Measurements from ENCODE around the gene TMEM243. TPM values are rescaled to one million over a fixed set of nuclear protein-coding genes. Genes with fewer than 3 reads are reported as not detected.
A peak's percentile ranks its signal among the peaks of the same experiment; 100 is the strongest.

TMEM243 gene
- total RNA-seq, 1 donor from 2014 or later: 28.9 TPM

DNA sequence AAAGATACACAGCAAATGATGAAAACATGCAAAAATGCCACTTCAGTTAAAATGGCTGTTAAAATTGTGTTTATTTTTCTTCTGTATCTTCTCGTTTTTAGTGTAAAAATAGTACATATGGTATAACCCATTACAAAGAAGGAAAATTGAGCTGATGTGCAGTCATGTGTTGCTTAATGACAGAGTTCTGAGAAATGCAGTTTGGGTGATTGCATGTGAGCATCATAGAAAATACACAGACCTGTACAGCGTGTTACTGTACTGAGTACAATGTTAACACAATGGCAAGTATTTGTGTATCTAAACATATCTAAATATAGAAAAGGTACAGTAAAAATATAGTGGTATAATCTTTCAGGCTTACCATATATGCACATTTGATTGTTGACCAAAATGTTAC lies 60.0 kb downstream of the TMEM243 start:
- TF ChIP-seq, protein P1, sequence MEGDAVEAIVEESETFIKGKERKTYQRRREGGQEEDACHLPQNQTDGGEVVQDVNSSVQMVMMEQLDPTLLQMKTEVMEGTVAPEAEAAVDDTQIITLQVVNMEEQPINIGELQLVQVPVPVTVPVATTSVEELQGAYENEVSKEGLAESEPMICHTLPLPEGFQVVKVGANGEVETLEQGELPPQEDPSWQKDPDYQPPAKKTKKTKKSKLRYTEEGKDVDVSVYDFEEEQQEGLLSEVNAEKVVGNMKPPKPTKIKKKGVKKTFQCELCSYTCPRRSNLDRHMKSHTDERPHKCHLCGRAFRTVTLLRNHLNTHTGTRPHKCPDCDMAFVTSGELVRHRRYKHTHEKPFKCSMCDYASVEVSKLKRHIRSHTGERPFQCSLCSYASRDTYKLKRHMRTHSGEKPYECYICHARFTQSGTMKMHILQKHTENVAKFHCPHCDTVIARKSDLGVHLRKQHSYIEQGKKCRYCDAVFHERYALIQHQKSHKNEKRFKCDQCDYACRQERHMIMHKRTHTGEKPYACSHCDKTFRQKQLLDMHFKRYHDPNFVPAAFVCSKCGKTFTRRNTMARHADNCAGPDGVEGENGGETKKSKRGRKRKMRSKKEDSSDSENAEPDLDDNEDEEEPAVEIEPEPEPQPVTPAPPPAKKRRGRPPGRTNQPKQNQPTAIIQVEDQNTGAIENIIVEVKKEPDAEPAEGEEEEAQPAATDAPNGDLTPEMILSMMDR (IDR thresholded peaks at IDR 0.05; ENCODE audit: insufficient read depth, low read length, poor library complexity, severe bottlenecking): no peak
- no peaks in the 10 kb centered on the region for H3K27me3 ChIP-seq (ENCODE audit: control insufficient read depth, insufficient read depth, low read length)
- H3K4me3 ChIP-seq (ENCODE audit: low read depth, low read length): no peak overlapping the region
- no peaks in the 10 kb centered on the region for H3K36me3 ChIP-seq (ENCODE audit: control insufficient read depth, insufficient read depth, low read length)
- no peak for DNase-seq (ENCODE audit: low read depth)

DNA sequence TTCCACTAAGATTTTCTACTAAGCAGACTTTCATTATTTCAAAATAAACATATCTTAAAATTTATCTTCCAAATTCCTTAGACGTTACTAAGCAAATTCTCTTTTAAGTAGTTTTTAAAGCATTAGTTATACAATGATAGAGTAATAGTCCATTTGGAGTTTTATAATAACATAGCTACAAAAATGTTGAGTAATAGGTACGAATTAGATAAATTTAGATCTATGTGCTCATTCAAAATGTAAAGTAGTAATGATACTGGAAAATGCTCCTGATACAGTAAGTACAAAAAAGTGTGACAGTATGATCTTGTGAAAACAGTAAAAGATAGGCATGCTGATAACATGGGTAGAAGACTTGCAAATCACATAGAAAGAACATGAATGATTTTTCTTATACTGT lies 62.8 kb downstream of the TMEM243 start:
- H3K27me3 ChIP-seq (ENCODE audit: control insufficient read depth, insufficient read depth, low read length): no peaks in the 10 kb centered on the region
- TF ChIP-seq, protein P1 (IDR thresholded peaks at IDR 0.05; ENCODE audit: insufficient read depth, low read length, poor library complexity, severe bottlenecking): no peak
- H3K4me3 ChIP-seq (ENCODE audit: low read depth, low read length): no peak overlapping the region
- no peak for DNase-seq (ENCODE audit: low read depth)
- H3K36me3 ChIP-seq (ENCODE audit: control insufficient read depth, insufficient read depth, low read length): no peaks in the 10 kb centered on the region

DNA sequence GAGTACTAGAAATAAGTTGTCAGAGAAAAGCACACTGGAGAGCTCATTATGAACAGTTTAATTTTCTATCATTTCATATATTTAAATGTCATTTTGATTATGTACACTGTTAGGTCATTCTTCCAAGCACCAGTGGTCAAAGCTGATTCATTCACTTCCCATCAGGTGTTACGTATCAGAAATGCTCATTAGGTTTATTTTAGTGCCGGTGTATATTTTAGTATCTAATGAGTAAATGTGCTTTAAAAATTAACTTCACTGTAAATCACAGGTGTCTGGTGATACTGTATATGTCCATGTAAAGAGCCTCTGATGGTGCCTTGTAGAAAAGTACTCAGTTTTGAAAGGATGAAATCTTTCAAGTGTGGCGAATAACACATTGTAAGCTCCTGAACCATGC lies 63.7 kb downstream of the TMEM243 start:
- Histone ChIP-seq H3K36me3 (ENCODE audit: control insufficient read depth, insufficient read depth, low read length) (no peaks in the 10 kb centered on the region), H3K4me3 (ENCODE audit: low read depth, low read length) (no peak overlapping the region), H3K27me3 (ENCODE audit: control insufficient read depth, insufficient read depth, low read length) (no peaks in the 10 kb centered on the region)
- TF ChIP-seq, protein P1 (IDR thresholded peaks at IDR 0.05; ENCODE audit: insufficient read depth, low read length, poor library complexity, severe bottlenecking): no peak
- DNase-seq (ENCODE audit: low read depth): peak; percentile 4

GRCh38 chr7:87154569-87154968 lies 65.0 kb downstream of the TMEM243 start:
- no peak for DNase-seq (ENCODE audit: low read depth)
- Histone ChIP-seq H3K36me3 (ENCODE audit: control insufficient read depth, insufficient read depth, low read length) (no peaks in the 10 kb centered on the region), H3K4me3 (ENCODE audit: low read depth, low read length) (peak overlapping the region; percentile 95), H3K27me3 (ENCODE audit: control insufficient read depth, insufficient read depth, low read length) (no peaks in the 10 kb centered on the region)
- TF ChIP-seq, protein P1 (IDR thresholded peaks at IDR 0.05; ENCODE audit: insufficient read depth, low read length, poor library complexity, severe bottlenecking): no peak

- Histone ChIP-seq H3K4me3 (ENCODE audit: low read depth, low read length) (peak overlapping the region; percentile 95), H3K36me3 (ENCODE audit: control insufficient read depth, insufficient read depth, low read length) (no peaks in the 10 kb centered on the region), H3K27me3 (ENCODE audit: control insufficient read depth, insufficient read depth, low read length) (no peaks in the 10 kb centered on the region)
- no peak for DNase-seq (ENCODE audit: low read depth)
- TF ChIP-seq, protein P1 (IDR thresholded peaks at IDR 0.05; ENCODE audit: insufficient read depth, low read length, poor library complexity, severe bottlenecking): no peak
Measured at GRCh38 chr7:87154166-87154565, 65.4 kb downstream of the TMEM243 start.

DNA sequence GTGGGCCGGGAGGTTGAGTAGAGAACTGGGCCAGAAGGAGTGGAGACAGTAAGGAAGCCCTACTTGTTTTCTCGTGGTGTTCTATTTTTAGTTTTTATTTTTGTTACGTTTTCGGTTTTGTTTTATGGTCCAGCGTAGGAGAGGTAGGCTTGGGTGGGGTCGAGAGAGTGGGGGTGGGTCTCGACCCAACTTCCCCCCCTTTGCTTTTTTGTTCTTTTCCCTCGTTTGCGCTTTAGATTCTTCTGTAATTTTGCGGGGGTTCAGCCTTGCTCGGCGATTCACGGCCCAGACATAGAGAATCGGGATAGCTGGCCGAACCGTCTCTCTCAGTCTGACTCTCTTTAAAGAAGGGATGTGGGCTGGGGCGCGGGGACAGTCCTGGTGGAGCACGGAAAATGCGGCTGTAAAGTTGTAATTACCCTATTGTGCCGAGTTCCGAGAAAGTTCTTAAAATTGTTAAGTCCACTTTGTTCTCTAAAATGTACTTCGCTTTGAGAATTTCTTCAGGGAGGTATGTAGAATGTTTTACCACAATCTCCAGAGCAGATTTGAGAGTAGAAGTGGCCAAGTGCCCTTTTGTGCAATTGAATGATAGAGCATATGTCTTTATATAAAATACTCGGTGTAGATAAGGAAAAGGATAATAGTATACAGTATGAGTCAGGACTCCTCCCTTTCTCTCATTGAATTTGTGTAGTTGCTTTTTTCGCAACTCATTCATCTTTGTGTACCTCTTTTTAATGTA lies 66.5 kb downstream of the TMEM243 start:
- H3K36me3 ChIP-seq (ENCODE audit: control insufficient read depth, insufficient read depth, low read length): no peaks in the 10 kb centered on the region
- DNase-seq (ENCODE audit: low read depth): no peak
- H3K4me3 ChIP-seq (ENCODE audit: low read depth, low read length): peak overlapping the region; percentile 95
- no peaks in the 10 kb centered on the region for H3K27me3 ChIP-seq (ENCODE audit: control insufficient read depth, insufficient read depth, low read length)
- TF ChIP-seq, protein P1 (IDR thresholded peaks at IDR 0.05; ENCODE audit: insufficient read depth, low read length, poor library complexity, severe bottlenecking): no peak

All from kidney epithelial cell (primary cell).